KG1 (cell line): ENCODE results near the gene NMUR1.

Experiments
- DNase-seq: peaks from one replicate; lab custom pipeline; 2025; lab: John Stamatoyannopoulos, UW

NMUR1 gene

DNA sequence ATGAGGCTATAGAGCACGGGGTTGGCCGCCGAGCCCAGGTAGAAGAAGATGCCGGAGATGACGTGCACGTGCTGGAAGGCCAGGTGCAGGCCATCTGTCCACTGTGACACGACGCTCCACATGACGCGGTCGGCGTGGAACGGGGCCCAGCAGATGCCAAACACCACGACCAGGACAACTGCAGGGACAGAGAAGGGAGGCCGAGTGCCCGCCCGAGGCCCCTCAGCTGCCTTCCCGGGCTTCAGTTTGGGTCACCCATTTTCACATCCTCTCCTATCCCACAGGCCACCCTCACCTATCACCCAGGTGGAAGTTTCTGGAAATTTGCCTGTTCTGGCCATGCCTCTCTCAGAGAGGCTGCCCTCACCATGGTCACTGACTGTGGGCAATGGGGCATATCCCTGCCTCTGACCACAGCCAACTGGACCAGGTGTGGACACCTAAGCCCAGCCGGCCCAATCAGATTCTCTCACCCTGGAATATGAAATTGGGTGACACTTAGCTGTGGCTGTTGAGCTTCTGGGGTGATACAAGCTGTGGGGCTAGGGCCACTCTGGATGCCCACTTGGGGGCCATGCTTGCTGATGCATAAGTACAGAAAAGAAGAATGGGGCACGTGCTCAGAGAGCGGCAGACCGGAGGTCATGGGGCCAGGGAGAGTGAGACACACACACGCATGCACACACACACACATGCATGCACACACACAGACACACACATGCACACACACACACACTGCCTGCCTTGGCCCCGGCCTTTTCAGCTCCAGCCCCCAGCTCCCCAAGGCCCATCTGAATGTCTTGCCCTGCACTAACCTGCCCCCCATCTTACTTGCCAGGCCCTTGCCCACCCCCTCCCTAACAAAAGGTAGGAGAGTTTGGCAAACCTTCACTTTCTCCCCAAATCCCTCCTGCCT, 4.7 kb downstream of the NMUR1 start:
- no peak for DNase-seq

GRCh38 chr2:231524477-231525247, 5.6 kb downstream of the NMUR1 start:
- no peak for DNase-seq

GRCh38 chr2:231523451-231524285, 6.6 kb downstream of the NMUR1 start:
- DNase-seq: no peak

DNA sequence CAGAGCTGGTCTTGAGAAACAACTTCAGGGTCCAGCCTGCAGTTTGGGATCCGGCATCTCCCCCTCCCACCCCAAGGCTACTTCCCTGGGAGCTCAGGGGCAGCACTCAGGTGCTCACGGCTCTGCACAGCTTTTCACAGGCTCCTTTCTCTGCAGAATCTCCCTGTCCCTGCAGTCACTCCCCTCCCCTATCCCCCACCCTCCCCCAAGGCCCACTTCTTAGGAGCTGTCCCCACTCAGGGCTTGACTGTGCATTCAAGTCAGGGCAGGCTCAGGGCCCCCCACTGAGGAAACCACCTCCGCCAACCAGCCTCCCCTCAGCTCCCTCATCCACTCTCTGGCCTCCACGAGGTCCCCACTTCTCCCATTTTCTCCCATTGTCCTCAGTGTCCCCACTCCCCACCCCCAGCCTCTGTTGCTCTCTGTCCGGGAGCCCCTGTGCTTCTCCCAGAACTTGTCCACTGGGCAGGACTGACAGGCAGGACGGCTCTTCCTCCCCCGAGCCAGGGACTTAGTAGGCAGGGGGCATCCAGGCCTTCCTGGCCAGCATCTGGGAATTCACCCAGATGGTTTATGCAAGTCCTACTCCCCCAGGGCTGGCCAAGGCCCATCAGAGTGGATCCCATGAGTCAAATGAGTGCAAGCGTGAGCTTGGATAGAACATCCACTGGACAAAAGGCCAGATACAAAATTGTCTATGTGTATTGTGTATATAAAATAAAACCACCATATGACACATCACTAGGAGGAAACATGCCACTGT, 7.6 kb downstream of the NMUR1 start:
- DNase-seq: no peak

GRCh38 chr2:231521443-231521842, 8.8 kb downstream of the NMUR1 start:
- DNase-seq: no peak

GRCh38 chr2:231519975-231520555, 10.2 kb downstream of the NMUR1 start:
- no peak for DNase-seq

DNA sequence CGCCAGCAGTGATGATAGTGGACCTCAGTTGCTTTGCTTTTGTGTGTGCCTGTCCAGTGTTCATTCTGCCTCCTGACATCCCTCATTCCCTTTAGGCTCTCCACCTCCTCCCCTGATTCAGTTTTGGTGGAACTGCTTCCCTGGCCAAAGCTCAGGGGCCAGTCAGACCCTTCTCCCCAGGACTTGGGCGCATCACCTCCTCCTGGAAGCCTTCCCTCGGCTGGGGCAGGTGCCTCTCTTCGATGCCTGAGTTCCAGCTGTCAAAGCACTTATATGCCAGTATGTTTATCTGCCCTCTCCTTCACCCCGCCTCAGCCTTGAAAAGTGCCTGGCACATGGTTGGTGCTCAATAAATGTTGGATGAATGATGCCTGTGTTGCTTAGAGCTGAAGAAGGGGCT, 11.5 kb downstream of the NMUR1 start:
- no peak for DNase-seq

DNA sequence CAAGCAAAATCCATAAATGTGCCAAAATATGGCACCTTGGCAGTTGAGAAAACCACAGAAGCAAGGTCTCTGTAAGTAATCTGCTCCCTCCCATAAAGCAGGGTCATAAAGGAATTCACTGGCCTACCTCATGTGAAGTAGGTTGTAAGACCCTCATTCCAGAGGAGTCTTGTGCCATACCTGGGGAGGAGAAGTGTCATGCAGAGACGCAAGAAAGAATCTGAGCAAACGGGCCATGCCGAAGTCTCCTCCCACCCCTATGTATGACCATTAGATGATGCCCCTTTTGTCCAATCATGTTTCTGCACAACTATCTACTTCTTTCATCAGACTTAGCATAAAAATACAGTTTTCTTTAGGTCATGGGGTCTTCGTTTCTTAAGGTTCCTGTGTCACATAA, 14.6 kb downstream of the NMUR1 start:
- no peak for DNase-seq

- DNase-seq: no peak
Observed at GRCh38 chr2:231514951-231515297, 15.3 kb downstream of the NMUR1 start.

DNA sequence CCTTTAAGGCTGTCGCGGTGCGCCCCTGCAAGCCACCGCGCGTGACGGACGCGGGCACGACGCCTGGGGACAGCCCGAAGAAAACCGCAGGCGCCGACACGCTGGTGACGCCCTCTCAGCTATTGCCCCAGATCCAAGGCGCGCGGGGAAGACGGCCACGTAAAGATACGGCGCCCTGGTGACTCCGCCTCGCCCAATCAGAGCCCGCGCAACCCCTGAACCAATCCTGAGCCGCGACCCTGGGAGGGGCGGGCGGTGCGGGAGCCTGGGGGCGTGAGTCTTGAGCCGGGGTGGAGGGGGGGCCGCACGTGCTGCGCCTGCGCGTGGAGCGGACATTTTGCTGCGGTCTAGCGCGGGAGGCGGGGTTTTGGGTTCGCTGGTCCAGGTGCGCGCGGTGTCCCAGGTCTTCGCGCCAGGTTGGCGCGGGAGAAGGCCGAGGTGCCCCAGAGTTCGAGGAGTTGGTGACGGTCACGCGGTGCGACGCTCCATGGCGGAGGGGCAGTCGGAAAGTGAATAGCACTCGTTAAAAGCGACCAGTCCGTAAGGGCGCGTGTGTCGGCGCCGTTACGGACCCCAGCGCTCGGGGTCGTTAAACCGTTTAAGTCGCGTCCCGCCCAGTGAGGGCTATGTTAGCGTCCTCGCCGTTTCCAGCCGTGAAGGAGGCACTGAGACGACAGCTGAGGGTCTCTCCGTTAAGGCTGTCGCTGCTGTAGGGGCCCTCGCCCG, 15.9 kb downstream of the NMUR1 start:
- DNase-seq: peak; percentile 91

- no peak for DNase-seq
Observed at GRCh38 chr2:231513746-231514224, 16.5 kb downstream of the NMUR1 start.

GRCh38 chr2:231512222-231512621, 18.0 kb downstream of the NMUR1 start:
- no peak for DNase-seq

DNA sequence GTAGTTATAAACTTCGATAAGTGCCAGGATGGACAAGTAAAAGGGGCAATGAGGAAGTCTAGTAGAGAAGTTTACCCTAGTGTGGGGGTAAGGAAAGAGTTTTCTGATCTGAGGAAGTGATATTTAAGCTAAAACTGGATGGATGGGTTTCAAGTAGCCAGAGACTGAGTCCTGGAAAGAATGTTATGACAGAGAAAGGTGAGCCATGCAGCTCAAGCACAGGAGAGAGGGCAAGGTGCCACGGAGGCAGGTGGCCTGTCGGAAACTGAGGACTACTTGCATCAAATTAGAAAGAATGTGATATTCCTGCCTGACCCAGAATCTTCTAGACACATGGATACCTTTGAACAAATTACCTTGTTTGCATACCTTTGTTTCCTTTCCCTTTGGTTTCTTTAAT, 26.5 kb downstream of the NMUR1 start:
- no peak for DNase-seq

DNA sequence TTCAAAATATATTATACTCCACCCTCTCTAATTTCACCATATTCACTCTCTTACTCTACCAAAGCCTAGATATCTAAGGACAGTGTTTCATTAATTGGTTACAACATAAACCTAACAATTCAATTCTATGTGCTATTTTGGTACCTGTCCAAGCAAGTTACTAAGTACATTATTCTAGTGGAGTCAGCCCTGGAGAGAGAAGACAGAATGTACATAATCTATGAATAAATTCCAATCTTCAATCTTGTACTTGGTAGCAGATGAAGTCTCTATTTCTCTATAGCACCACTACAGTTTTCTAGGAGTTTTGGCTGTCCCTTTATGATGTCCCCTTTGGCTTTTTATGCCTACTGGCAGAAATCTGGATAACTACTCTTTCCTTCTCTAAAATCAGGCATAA, 27.6 kb downstream of the NMUR1 start:
- DNase-seq: no peak

GRCh38 chr2:231497651-231498050, 32.6 kb downstream of the NMUR1 start:
- no peak for DNase-seq

DNA sequence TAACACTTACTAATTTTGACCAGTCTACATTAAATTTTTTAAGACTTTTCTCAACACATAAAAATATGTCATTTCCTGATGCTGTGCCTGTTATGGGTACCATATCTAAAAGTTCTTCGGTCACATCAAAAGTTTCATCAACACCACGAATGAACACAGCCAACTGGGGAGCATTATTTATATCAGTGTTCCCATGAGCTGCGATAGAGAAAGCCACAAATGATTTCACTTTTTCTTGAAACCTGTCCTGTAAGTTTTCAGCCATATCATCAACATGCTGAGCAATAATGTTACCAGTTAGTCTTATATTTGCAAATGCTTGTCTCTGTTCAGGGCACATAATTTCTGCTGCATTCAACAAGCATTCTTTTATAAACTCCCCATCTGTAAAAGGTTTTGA, 35.6 kb downstream of the NMUR1 start:
- DNase-seq: no peak

GRCh38 chr2:231490801-231491200, 39.4 kb downstream of the NMUR1 start:
- no peak for DNase-seq

DNA sequence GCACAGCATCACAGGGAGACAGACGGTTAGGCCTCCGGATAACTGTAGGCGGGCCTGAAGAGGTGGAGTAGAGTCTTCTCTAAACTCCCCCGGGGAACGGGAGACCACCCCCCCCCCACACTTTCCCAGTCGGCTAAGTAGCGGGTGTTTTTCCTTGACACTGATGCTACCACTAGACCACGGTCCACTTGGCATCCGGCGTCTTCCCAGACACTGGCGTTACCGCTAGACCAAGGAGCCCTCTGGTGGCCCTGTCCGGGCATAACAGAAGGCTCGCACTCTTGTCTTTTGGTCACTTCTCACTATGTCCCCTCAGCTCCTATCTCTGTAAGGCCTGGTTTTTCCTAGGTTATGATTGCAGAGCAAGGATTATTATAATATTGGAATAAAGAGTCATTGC, 40.3 kb downstream of the NMUR1 start:
- DNase-seq: no peak

GRCh38 chr2:231488331-231488730, 41.9 kb downstream of the NMUR1 start:
- no peak for DNase-seq

GRCh38 chr2:231486851-231487596, 43.2 kb downstream of the NMUR1 start:
- DNase-seq: no peak
